HepG2 (cell line): Measurements from ENCODE around the gene CISD2. TPM values are rescaled to one million over a fixed set of nuclear protein-coding genes. Genes with fewer than 3 reads are reported as not detected.

Source experiments
- BHLHE40 ChIP-seq: IDR thresholded peaks from 2 replicates; pipeline ENCODE4 v1.6.1; 2011; ENCODE audit warnings: low read length, improper control_type of control experiment
- ELF1 ChIP-seq: sonication (generic); formaldehyde crosslinking; IDR thresholded peaks from 2 replicates; pipeline ENCODE4 v1.4.0; 2020; ENCODE audit warnings: missing genetic modification reagents
- GMEB2 ChIP-seq: IDR thresholded peaks from 2 replicates; pipeline ENCODE4 v1.6.1; 2016; ENCODE audit warnings: missing biosample characterization, missing genetic modification reagents, low read depth
- KDM5A ChIP-seq: fragments of 200-600 bp; sonication (generic); IDR thresholded peaks from 2 replicates; pipeline ENCODE4 v1.7.0; 2018; ENCODE audit warnings: antibody characterized with exemption, mild to moderate bottlenecking, low read length, borderline replicate concordance
- KLF9 ChIP-seq: IDR thresholded peaks from 2 replicates; pipeline ENCODE4 v1.6.1; 2016; ENCODE audit warnings: low read depth
- MTA3 ChIP-seq: sonication (generic); formaldehyde crosslinking; IDR thresholded peaks from 2 replicates; pipeline ENCODE4 v1.4.0; 2020; ENCODE audit warnings: missing genetic modification reagents
- NFYC ChIP-seq: IDR thresholded peaks from 2 replicates; pipeline ENCODE4 v1.6.1; 2016; ENCODE audit warnings: missing genetic modification reagents, missing compliant biosample characterization
- NPAS2 ChIP-seq: sonication (generic); formaldehyde crosslinking; IDR thresholded peaks from 2 replicates; pipeline ENCODE4 v1.8.0; 2022; ENCODE audit warnings: mild to moderate bottlenecking, missing genetic modification reagents, borderline replicate concordance
- PRDM15 ChIP-seq: sonication (generic); formaldehyde crosslinking; IDR thresholded peaks from 2 replicates; pipeline ENCODE4 v1.4.0; 2020; ENCODE audit warnings: missing genetic modification reagents
- U2AF1 ChIP-seq: fragments of 200-400 bp; formaldehyde crosslinking; optimal IDR thresholded peaks from 2 replicates; pipeline ENCODE3; 2017; ENCODE audit warnings: mild to moderate bottlenecking, low read depth, low read length
- YY1 ChIP-seq: IDR thresholded peaks from 2 replicates; pipeline ENCODE4 v1.6.1; 2011; ENCODE audit warnings: low read length, low read depth, moderate library complexity, mild to moderate bottlenecking; ENCODE audit not compliant: insufficient read depth, insufficient replicate concordance
- ZNF263 ChIP-seq: sonication (generic); formaldehyde crosslinking; IDR thresholded peaks from 2 replicates; pipeline ENCODE4 v1.4.0; 2020; ENCODE audit warnings: missing genetic modification reagents
- ZNF367 ChIP-seq: sonication (generic); formaldehyde crosslinking; IDR thresholded peaks from 2 replicates; pipeline ENCODE4 v1.4.0; 2020; ENCODE audit warnings: missing genetic modification reagents, borderline replicate concordance
- ZNF646 ChIP-seq: sonication (generic); formaldehyde crosslinking; IDR thresholded peaks from 2 replicates; pipeline ENCODE4 v1.9.0; 2021; ENCODE audit warnings: mild to moderate bottlenecking, missing genetic modification reagents
- ZUFSP ChIP-seq: sonication (generic); formaldehyde crosslinking; IDR thresholded peaks from 2 replicates; pipeline ENCODE4 v1.9.0; 2021; ENCODE audit warnings: missing genetic modification reagents, mild to moderate bottlenecking, borderline replicate concordance
- polyA plus RNA-seq, 8 experiments: library from polyadenylated mRNA; depleted of rRNA in 3 of 8; stranded (reverse) in 7 of 8; unstranded in 1 of 8; fragments of >200 nt; fragmentation: Illumina TruSeq in 4 of 8; extraction: Trizol in 4 of 8; gene quantifications; 2 replicates each; pipeline versions ENCODE4 v1.2.1 to v1.2.3, GENCODE V29; 2011 to 2016; ENCODE audit warnings: low read depth in 4 of 8, missing spikeins in 1 of 8, mixed read lengths in 1 of 8; ENCODE audit not compliant: insufficient read depth in 1 of 8
- total RNA-seq, 5 experiments: library from RNA; depleted of rRNA; stranded (reverse); fragments of >200 nt; fragmentation: Illumina TruSeq; extraction: Trizol; gene quantifications; 2 replicates each; pipeline ENCODE4 v1.2.3, GENCODE V29; 2016; ENCODE audit warnings: low read depth in 1 of 5

The CISD2 gene
- total and polyA plus RNA-seq, 2 of the 13 experiments (the other 11 are each of a cell fraction or from before 2014, with no cell fraction given): 24.5 to 37.7 TPM

- 0 out of 2 replicates have a peak, but pooled peaks have one; percentile 35 for TF ChIP-seq ZNF646
- no peak for TF ChIP-seq ZUFSP
- peak; percentile 70 for TF ChIP-seq PRDM15 (CRISPR knock-in tag)
- TF ChIP-seq NPAS2 (CRISPR knock-in tag): no peak
- no peak for TF ChIP-seq GMEB2
- TF ChIP-seq KDM5A: 0 out of 2 replicates have a peak, but pooled peaks have one; percentile 64
- TF ChIP-seq BHLHE40: 0 out of 2 replicates have a peak, but pooled peaks have one; percentile 45
- no peak for TF ChIP-seq KLF9 (CRISPR knock-in tag)
- TF ChIP-seq U2AF1: no peak
- no peak for TF ChIP-seq ZNF263
- TF ChIP-seq MTA3 (CRISPR knock-in tag): no peak
- TF ChIP-seq NFYC: no peak
- TF ChIP-seq YY1: peak; percentile 83
- TF ChIP-seq ELF1 (CRISPR knock-in tag): peak; percentile 46
- no peak for TF ChIP-seq ZNF367 (CRISPR knock-in tag)
These were observed 43.3 kb upstream of the CISD2 start (continued) for GRCh38 chr4:102825261-102826091.
